Caco-2 (cell line): ENCODE measurements around the gene PAGR1. TPM values are rescaled to one million over a fixed set of nuclear protein-coding genes. Genes with fewer than 3 reads are reported as not detected.
A peak's percentile ranks its signal among the peaks of the same experiment; 100 is the strongest.
"Not testable (repeated sequence)": the region's sequence is repeated elsewhere in the genome, so short reads cannot be mapped to it uniquely, and the experiment has no call there.

Experiments
- BruUV-seq: library from RNA; stranded (reverse); fragments of 400-500 nt; replicated peaks from 2 replicates; lab custom pipeline; 2021; lab: Mats Ljungman, UMichigan
- CTCF ChIA-PET: fragments of 300-600 bp; sonication (Branson Sonifier 250); formaldehyde crosslinking; loops from one replicate; lab custom pipeline; 2022; ENCODE audit warnings: antibody characterized with exemption; lab: Charles Lee
- POLR2A ChIA-PET: fragments of 300-600 bp; sonication (Branson Sonifier 250); formaldehyde crosslinking; loops from one replicate; lab custom pipeline; 2022; ENCODE audit warnings: antibody characterized with exemption; lab: Charles Lee
- DNase-seq, 2 experiments: peaks; one replicate each; pipeline versions ENCODE4 v3.0.0 to v3.0.0-alpha.2; 2020 to 2022
- H3K27me3 ChIP-seq: replicated peaks from 2 replicates; pipeline ENCODE4 v1.6.0; 2011; ENCODE audit warnings: low read length; ENCODE audit not compliant: control insufficient read depth, insufficient read depth
- H3K36me3 ChIP-seq: 2 replicates; pipeline ENCODE4 v1.5.1; 2011; ENCODE audit warnings: low read length; ENCODE audit not compliant: control insufficient read depth, insufficient read depth
- H3K4me1 ChIP-seq: fragments of 250-450 bp; sonication (Bioruptor Pico); 2 replicates; pipeline ENCODE4 v1.5.1; 2020; ENCODE audit warnings: mild to moderate bottlenecking
- H3K4me3 ChIP-seq: 2 replicates; pipeline ENCODE4 v1.5.1; 2011; ENCODE audit warnings: low read depth, mild to moderate bottlenecking, control low read depth, low read length
- H3K9me3 ChIP-seq: fragments of 250-450 bp; sonication (Bioruptor Pico); 2 replicates; pipeline ENCODE4 v1.5.1; 2020; ENCODE audit warnings: mild to moderate bottlenecking, moderate library complexity
- H3K27ac Mint-ChIP-seq: one replicate; pipeline ENCODE4 v1.8.0; 2022; ENCODE audit warnings: mixed read lengths; ENCODE audit not compliant: unreplicated experiment
- H3K27me3 Mint-ChIP-seq: one replicate; pipeline ENCODE4 v1.8.0; 2022; ENCODE audit warnings: mixed read lengths; ENCODE audit not compliant: insufficient read depth, unreplicated experiment
- H3K36me3 Mint-ChIP-seq: one replicate; pipeline ENCODE4 v1.8.0; 2022; ENCODE audit warnings: mild to moderate bottlenecking, mixed read lengths; ENCODE audit not compliant: insufficient read depth, unreplicated experiment
- H3K4me1 Mint-ChIP-seq: one replicate; pipeline ENCODE4 v1.8.0; 2022; ENCODE audit warnings: low read depth, mixed read lengths; ENCODE audit not compliant: unreplicated experiment
- H3K4me3 Mint-ChIP-seq: one replicate; pipeline ENCODE4 v1.8.0; 2022; ENCODE audit warnings: mild to moderate bottlenecking, moderate library complexity, mixed read lengths; ENCODE audit not compliant: unreplicated experiment
- H3K9me3 Mint-ChIP-seq: one replicate; pipeline ENCODE4 v1.8.0; 2022; ENCODE audit warnings: mixed read lengths; ENCODE audit not compliant: unreplicated experiment
- CTCF ChIP-seq, 2 experiments: fragments of 200-600 bp in 1 of 2; IDR thresholded peaks; 1 replicate in 1 of 2; 2 replicates in 1 of 2; pipeline versions ENCODE4 v1.5.1 to v1.8.0; 2011 to 2022; ENCODE audit warnings: antibody characterized with exemption in 1 of 2, control low read depth in 1 of 2, inconsistent platforms in 1 of 2, low read depth in 1 of 2, low read length in 1 of 2, mild to moderate bottlenecking in 1 of 2, moderate library complexity in 1 of 2; ENCODE audit not compliant: insufficient read depth in 1 of 2, severe bottlenecking in 1 of 2, unreplicated experiment in 1 of 2
- intact Hi-C: fragments of 100-400 bp; cut with micrococcal nuclease; formaldehyde crosslinking; loops from one replicate; pipeline ENCODE4 v1.10.0; 2022; ENCODE audit not compliant: unreplicated experiment
- total RNA-seq: library from RNA; stranded (reverse); gene quantifications from 2 replicates; pipeline ENCODE4 v1.2.3, GENCODE V29; 2022

The PAGR1 gene
- total RNA-seq, 1 experiment from 2014 or later, result 33.0 TPM

GRCh38 chr16:29784901-29785500 lies 31.0 kb upstream of the PAGR1 start:
- H3K4me3 Mint-ChIP-seq, result no peak overlapping the region
- H3K4me3 ChIP-seq, result no peak overlapping the region
- CTCF ChIA-PET, result no interaction called here
- no peaks in the 10 kb centered on the region for H3K9me3 ChIP-seq
- intact Hi-C loops, result no loop called here
- no peak overlapping the region for H3K27ac Mint-ChIP-seq
- no TSS peak for BruUV-seq
- no peaks in the 10 kb centered on the region for H3K27me3 ChIP-seq
- peaks cover 25% of the 10 kb centered on the region for H3K4me1 Mint-ChIP-seq
- peaks cover 27% of the 10 kb centered on the region for H3K9me3 Mint-ChIP-seq
- POLR2A ChIA-PET, result no interaction called here
- TF ChIP-seq CTCF (IDR thresholded peaks at IDR 0.05; ENCODE audit: insufficient read depth in 1 of 2, low read depth in 1 of 2, low read length in 1 of 2, severe bottlenecking in 1 of 2, unreplicated experiment in 1 of 2), result no peak
- no peak for DNase-seq
- no peaks in the 10 kb centered on the region for H3K27me3 Mint-ChIP-seq
- H3K36me3 ChIP-seq, result peaks cover 1% of the 10 kb centered on the region; the same call in 1 of the 2 replicates
- peaks cover 6% of the 10 kb centered on the region for H3K36me3 Mint-ChIP-seq
- H3K4me1 ChIP-seq, result peaks cover 42% of the 10 kb centered on the region

GRCh38 chr16:29787155-29787554 lies 28.8 kb upstream of the PAGR1 start:
- DNase-seq, H3K9me3 ChIP-seq, H3K4me3 ChIP-seq, CTCF ChIA-PET, H3K4me3 Mint-ChIP-seq, intact Hi-C loops, BruUV-seq, H3K27me3 Mint-ChIP-seq, H3K36me3 ChIP-seq, H3K27me3 ChIP-seq, H3K27ac Mint-ChIP-seq: not testable (repeated sequence)
- POLR2A ChIA-PET, result interaction anchor here (0.6 kb wide), 1 partner anchor 110 kb away, joined by 4 read pairs; no protein-coding TSS in a partner anchor
- H3K4me1 ChIP-seq, result peaks cover 26% of the 10 kb centered on the region
- Mint-ChIP-seq H3K36me3 (peaks cover 18% of the 10 kb centered on the region), H3K9me3 (peaks cover 16% of the 10 kb centered on the region), H3K4me1 (peaks cover 16% of the 10 kb centered on the region)

- peak overlapping the region; percentile 92 for H3K27ac Mint-ChIP-seq
- no TSS peak for BruUV-seq
- ChIA-PET POLR2A (interaction anchor here (0.6 to 1.6 kb wide), 14 partner anchors 11 to 184 kb away, joined by 3 to 8 read pairs (median 4); partner anchors contain the start of genes PAGR1, QPRT and TAOK2), CTCF (interaction anchor here (0.7 to 1.8 kb wide), 7 partner anchors 10 to 289 kb away, joined by 3 to 10 read pairs (median 5); partner anchors contain the start of gene PAGR1)
- Histone ChIP-seq H3K9me3 (no peaks in the 10 kb centered on the region), H3K4me3 (peak overlapping the region; percentile 50), H3K36me3 (peaks cover 2% of the 10 kb centered on the region), H3K4me1 (0 out of 2 replicates have a peak, but pooled peaks cover 5% of the 10 kb centered on the region), H3K27me3 (no peaks in the 10 kb centered on the region)
- peaks cover 28% of the 10 kb centered on the region for H3K36me3 Mint-ChIP-seq
- intact Hi-C loops, result loop anchor here (1.0 to 2.0 kb wide), 6 partner anchors 15 to 89 kb away; no protein-coding TSS in a partner anchor
- H3K9me3 Mint-ChIP-seq, result no peaks in the 10 kb centered on the region
- peak overlapping the region; percentile 79 for H3K4me3 Mint-ChIP-seq
- no peak for DNase-seq
- TF ChIP-seq CTCF (IDR thresholded peaks at IDR 0.05; ENCODE audit: insufficient read depth in 1 of 2, low read depth in 1 of 2, low read length in 1 of 2, severe bottlenecking in 1 of 2, unreplicated experiment in 1 of 2), result no peak
- H3K27me3 Mint-ChIP-seq, result no peaks in the 10 kb centered on the region
- peaks cover 22% of the 10 kb centered on the region for H3K4me1 Mint-ChIP-seq
These were observed 26.2 kb upstream of the PAGR1 start for GRCh38 chr16:29789775-29790182.
